Raji (cell line): ENCODE data around the gene SUCLG1.

Source experiments
- POLR2A ChIP-seq: IDR thresholded peaks from 2 replicates; pipeline ENCODE4 v1.6.1; 2011; ENCODE audit warnings: low read depth, low read length, control low read depth; ENCODE audit not compliant: insufficient read depth

SUCLG1 gene

GRCh38 chr2:84449055-84449454 lies 10.0 kb downstream of the SUCLG1 start:
- no peak for TF ChIP-seq POLR2A

- TF ChIP-seq POLR2A: no peak
These were observed 15.6 kb downstream of the SUCLG1 start for GRCh38 chr2:84443477-84443876.

GRCh38 chr2:84442888-84443287 lies 16.2 kb downstream of the SUCLG1 start:
- no peak for TF ChIP-seq POLR2A

GRCh38 chr2:84441505-84441904 lies 17.6 kb downstream of the SUCLG1 start:
- no peak for TF ChIP-seq POLR2A

- TF ChIP-seq POLR2A: no peak
These were observed 18.0 kb downstream of the SUCLG1 start for GRCh38 chr2:84441036-84441435.

GRCh38 chr2:84435345-84436025 lies 23.6 kb downstream of the SUCLG1 start:
- TF ChIP-seq POLR2A: no peak

GRCh38 chr2:84429328-84429727 lies 29.8 kb downstream of the SUCLG1 start:
- no peak for TF ChIP-seq POLR2A

- TF ChIP-seq POLR2A: no peak
These were observed 31.6 kb downstream of the SUCLG1 start for GRCh38 chr2:84427235-84428138.

- TF ChIP-seq POLR2A: no peak
These were observed 33.8 kb downstream of the SUCLG1 start for GRCh38 chr2:84425310-84425709.

- no peak for TF ChIP-seq POLR2A
These were observed 34.9 kb downstream of the SUCLG1 start for GRCh38 chr2:84424152-84424551.

GRCh38 chr2:84421791-84422190 lies 37.3 kb downstream of the SUCLG1 start:
- TF ChIP-seq POLR2A: no peak

GRCh38 chr2:84421197-84421596 lies 37.9 kb downstream of the SUCLG1 start:
- TF ChIP-seq POLR2A: no peak

GRCh38 chr2:84417453-84418145 lies 41.5 kb downstream of the SUCLG1 start:
- TF ChIP-seq POLR2A: no peak

GRCh38 chr2:84409531-84409930 lies 49.5 kb downstream of the SUCLG1 start:
- no peak for TF ChIP-seq POLR2A

GRCh38 chr2:84395820-84396219 lies 63.3 kb downstream of the SUCLG1 start:
- TF ChIP-seq POLR2A: no peak

GRCh38 chr2:84394628-84395027 lies 64.5 kb downstream of the SUCLG1 start:
- TF ChIP-seq POLR2A: no peak

GRCh38 chr2:84393829-84394228 lies 65.3 kb downstream of the SUCLG1 start:
- TF ChIP-seq POLR2A: no peak
